Measurements from ENCODE around the gene SPARC.

Gene SPARC

DNA sequence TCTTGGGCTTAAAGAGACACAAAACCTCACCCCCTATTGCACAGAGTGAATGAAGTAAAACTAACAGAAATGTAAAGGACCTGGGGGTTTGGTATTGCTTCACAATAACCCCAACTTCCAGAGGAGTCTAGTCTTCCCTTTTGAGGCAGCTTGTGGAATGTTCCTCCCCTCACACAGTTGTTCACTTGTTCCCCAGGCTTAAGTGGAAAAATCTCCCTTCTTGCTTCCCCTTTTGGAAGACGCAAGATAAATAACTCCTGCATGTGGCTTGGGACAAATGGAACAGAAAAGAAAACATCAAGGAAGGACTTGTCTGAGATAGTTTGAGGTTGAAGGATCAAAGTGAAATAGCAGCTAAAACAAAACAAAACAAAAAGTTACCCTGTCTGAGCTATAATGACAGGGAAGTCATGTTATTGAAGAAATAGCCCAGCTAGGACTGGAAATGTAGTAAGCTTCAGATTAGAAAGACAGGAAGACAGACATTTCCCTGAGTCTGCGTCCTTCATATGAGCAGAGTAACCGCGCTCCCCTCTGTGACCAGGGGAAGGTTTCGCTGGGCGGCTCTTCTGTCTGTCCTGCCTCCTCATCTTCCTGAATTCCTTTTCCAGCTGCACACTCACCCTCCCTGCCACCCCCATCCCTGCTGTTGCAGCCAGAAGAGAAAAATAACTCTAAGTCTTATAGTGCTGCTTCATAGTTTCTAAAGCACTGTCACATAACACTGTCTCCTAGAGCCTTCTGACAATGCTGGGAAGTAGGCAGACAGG, 8.8 kb downstream of the SPARC start:
- no peak for DNase-seq

- no peak for DNase-seq
These were observed 10.0 kb downstream of the SPARC start for GRCh38 chr5:151676719-151677118.

DNA sequence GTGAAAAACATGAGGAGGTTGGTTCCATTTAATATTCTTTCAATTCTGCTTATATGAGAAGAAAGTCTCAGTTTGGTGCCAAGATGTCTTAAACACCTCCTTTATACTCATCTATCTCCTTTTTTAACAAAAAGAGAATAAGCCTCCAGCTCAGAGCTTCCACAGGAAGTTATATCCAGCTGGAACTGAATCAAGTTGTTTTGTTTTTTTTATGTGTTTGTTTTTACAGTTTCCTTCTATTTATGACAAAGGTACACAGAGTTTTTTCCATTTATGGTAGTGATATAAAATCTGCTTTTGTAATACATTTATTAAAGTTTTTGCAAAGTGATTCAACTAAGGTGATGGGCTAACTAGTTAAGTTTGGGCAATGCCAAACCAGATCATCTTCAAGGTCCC, 10.4 kb downstream of the SPARC start:
- no peak for DNase-seq

- no peak for DNase-seq
These were observed 11.0 kb downstream of the SPARC start for GRCh38 chr5:151675611-151676313.

GRCh38 chr5:151674626-151675610, 11.8 kb downstream of the SPARC start:
- no peak for DNase-seq

DNA sequence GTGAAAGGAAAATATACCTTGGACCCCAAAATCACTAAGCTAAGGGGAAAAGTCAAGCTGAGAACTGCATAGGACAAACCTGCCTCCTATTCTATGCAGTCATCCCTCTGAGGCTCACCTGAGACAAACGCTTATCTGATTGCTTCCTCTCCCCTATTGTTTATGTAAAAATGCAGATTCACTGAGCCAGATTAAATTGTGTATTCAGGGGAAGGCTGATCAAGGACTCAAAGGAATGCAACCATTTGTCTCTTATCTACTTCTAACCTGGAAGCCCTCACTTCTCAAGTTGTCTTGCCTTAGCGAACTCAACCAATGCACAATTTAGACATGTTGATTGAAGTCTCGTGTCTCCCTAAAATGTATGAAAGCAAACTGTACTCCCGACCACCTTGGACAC, 13.3 kb downstream of the SPARC start:
- DNase-seq: no peak

DNA sequence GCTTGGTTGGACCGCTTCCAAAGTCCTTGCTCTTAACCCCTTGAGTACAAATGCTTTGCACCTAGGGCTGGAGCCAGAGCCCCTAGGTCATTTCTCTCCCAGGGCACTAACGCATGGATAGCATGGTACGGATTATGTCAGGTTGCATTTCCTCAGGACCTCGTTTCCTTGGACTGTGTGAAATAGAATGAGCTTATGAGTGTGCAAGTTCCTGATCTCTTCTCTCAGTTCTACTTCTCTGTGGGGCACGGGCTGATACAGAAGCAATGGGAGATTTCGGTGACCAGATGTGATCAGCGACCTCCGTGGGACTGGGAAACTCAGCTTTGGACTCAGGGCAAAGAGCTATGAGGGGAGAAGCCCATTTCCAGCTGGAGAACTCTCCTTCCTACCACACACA, 14.2 kb downstream of the SPARC start:
- no peak for DNase-seq

DNA sequence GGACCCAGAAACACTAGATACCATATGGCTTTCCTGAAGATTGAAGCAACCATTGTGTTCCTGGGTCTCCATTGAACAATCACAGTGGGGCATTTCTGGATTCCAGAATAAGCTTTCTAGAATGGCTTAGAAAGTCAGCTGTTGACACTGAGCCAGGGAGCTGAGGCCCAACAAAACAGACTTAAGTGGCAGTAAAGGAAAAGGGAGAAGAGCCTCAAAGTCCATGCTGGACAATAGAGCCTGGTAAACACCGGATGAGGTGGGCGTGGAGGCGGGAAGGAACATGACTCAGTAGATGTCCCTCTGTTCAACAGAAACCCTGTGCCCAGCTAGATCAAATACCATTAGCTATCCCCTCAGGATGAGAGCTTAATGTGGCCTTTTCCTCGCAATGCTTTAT, 14.8 kb downstream of the SPARC start:
- no peak for DNase-seq

DNA sequence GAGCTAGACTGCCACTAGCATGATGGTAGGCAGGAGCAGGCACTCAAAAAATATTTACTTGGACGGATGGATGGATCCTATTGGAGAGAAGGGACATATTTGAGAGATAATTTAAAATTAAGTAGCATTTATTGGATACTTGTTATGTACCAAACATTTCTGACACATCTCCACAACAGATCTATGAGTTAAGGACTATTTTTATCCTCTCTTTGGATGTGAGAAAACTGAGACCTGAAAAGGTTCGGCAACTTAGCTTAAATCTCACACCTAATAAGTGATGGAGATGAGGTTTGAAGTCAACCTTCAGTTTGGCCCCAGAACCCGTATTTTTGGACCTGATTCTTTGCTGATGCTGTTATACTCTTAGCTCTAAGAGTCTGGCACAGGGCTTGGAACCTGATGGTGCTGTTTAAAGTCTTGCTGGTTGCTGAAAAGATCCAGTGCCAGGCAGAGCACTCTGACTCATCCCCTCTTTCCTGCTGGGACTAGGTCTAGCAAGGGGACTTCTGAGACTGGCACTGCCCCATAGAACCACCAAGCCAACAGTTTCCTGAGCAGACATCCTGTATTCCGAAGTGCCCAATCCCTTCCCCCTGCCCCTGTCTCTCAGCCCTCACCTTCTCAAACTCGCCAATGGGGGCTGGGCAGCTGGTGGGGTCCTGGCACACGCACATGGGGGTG, 15.6 kb downstream of the SPARC start:
- no peak for DNase-seq

GRCh38 chr5:151670083-151670686, 16.5 kb downstream of the SPARC start:
- DNase-seq: no peak

- no peak for DNase-seq
These were observed 19.6 kb downstream of the SPARC start for GRCh38 chr5:151667083-151667482.

DNA sequence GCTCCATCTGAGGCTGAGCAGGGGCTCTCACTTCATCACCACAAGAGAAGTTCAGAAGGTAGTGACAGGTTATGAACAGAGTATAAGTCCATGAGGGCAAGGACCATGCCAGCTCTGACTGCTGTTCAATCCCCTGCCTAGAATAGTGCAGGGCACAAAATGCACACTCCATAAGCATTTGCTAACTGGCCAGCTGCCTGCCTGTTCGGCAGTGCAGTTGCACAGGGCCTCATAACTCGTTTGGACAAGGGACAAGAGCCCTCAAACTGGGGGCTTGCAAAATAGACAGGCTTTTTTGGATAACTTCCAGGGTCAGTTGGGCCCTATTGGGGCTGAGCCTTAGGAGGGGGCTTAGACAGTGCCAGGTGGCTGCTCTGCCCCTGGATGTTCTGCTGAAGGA, 21.1 kb downstream of the SPARC start:
- no peak for DNase-seq

GRCh38 chr5:151664694-151665585, 21.8 kb downstream of the SPARC start:
- DNase-seq: no peak

DNA sequence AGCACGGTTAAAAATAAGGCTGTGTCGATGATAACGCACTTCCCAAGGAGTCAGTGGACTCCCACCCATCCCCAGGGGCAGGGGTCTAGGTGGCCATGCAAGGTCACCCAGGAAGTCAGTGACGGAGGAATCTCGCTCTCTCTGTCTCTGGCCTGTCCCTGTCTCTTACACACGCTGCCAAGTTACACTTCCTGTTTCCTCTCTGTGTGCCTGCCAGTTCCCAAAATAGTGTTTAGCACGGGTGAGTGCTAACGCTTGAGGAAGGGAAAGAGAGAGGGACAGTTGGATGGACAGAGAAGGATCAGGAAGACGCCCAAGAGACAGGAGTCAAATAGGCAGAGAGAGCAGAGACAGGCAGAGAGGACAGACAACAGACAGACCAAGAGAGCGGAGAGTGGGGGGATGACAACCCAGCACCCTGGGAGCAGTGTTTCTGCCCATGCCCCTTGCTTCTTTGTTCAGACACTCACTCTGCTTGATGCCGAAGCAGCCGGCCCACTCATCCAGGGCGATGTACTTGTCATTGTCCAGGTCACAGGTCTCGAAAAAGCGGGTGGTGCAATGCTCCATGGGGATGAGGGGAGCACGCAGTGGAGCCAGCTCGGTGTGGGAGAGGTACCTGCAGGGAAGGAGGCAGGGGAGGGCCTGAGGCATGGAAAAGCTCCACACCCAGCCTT, 23.0 kb downstream of the SPARC start:
- peak in 1 of 2 experiments; percentile 36 for DNase-seq

DNA sequence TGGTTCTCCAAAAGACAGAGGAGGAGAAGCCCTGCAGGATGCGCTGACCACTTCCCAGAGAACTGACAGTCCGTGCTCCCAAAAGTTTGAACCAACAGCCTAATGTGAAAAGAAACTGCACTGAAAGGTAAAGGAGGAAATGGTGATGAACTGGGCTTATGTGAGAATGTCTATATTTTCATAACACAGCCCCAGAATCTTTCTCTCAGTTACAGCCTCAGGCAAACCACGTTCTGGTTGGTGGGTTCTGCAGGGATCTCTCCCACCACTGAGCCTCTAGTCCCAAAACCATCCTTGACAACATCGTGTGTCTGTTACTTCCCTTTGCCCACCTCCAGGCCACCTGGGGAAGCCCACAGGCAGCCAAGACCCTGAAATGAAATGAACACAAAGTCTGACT, 23.9 kb downstream of the SPARC start:
- DNase-seq: no peak

DNA sequence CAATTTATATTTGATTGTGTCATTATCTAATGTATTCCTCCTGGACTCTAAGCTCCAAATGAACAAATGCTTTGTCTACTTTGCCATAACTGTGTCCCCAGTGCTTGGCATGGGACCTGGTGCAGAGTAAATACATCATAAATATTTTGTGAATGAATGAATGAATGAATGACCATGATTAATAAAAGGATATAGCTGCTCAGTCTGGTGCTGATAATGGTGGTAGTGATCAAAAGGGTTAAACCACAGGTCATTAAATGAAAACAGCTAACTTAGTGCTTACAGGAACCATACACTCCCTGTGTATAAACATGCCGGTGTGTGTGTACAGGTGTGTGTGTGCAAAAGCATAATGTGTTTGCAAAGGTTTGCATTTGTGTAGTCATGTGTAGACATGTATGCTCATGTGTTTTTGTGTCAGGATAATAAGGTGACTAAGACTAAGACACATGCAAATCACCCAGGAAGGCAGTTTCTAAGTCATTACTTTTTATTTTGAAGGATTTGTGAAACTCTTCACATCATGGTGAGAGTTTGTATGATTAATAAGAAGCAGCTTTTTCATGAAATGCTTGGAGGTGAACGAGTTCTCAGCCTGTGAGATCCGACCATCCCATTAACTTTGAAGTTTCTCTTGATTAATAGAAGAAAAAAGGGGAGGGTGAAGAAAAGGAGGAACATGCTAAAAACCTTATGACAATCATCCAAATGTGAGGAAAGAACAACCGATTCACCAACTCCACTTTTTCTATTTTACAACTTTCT, 24.6 kb downstream of the SPARC start:
- DNase-seq: no peak

- no peak for DNase-seq
These were observed 25.9 kb downstream of the SPARC start for GRCh38 chr5:151660616-151661495.

DNA sequence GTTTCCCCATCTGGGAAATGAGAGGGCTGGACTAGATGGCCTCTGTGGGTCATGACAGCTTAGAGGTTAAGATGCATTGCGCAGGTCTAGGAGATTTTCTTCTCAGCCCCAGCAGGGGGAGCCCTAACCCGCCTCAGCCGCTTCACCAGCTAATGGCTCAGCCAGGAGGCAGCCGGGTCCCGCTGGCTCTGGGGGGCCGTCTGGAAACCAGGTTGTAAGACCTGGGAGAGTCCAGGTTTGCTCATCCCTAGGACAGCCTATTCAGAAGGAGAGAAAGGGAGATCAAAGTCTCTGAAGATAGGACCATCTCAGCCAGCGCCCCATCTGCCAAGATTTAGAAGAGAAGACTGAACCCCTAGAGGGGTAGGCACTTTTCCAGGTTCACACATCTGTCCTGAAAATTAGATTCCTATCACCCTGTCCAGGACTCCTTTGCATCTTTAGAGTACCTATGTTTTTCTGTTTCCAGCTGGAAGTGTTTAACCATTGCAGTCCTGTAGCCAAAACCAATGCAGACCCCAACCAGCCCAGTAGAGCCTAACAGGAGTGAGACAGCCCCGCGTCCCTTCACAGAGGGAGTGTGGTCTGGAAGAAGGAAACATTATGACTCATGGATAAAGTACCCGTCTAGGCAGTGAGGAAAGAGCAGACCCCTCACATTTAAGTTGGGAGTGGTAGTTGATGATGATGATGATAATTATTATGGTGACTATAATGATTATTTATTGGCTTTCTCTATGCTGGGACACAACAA, 27.5 kb downstream of the SPARC start:
- peak; percentile 27 to 42 for DNase-seq

Data from NCI-H2081 (cell line).